ENCODE measurements around the gene CAMK2D. TPM values are rescaled to one million over a fixed set of nuclear protein-coding genes. Genes with fewer than 3 reads are reported as not detected.
A peak's percentile ranks its signal among the peaks of the same experiment; 100 is the strongest.

Gene CAMK2D
- total and polyA plus RNA-seq, 2 experiments from 2014 or later, result 4.9 to 14.6 TPM

- Mint-ChIP-seq H3K9me3 (0 out of 3 replicates have a peak, but pooled peaks cover 3% of the 10 kb centered on the region), H3K36me3 (ENCODE audit: low read depth) (no peaks in the 10 kb centered on the region), H3K4me3 (no peak overlapping the region), H3K4me1 (peaks cover 13% of the 10 kb centered on the region), H3K27ac (no peak overlapping the region), H3K27me3 (ENCODE audit: insufficient read depth, low read depth, poor library complexity) (no peaks in the 10 kb centered on the region)
- H3K27me3 ChIP-seq (ENCODE audit: insufficient read depth), result no peaks in the 10 kb centered on the region
- H3K4me1 ChIP-seq (ENCODE audit: insufficient read depth), result no peaks in the 10 kb centered on the region
- no peaks in the 10 kb centered on the region for H3K79me2 ChIP-seq (replicated peaks; ENCODE audit: insufficient read depth)
- no peaks in the 10 kb centered on the region for H4K20me1 ChIP-seq (replicated peaks; ENCODE audit: insufficient read depth)
- H2AFZ ChIP-seq, result no peak overlapping the region
- no peak overlapping the region for H3K27ac ChIP-seq (ENCODE audit: low read depth)
- no peak for DNase-seq (ENCODE audit: low spot score)
- no peaks in the 10 kb centered on the region; the same call in 1 of the 2 replicates for H3K9me2 ChIP-seq (ENCODE audit: insufficient read depth)
- no peak for ATAC-seq
- TF ChIP-seq STAT1 (IDR thresholded peaks at IDR 0.05; ENCODE audit: unreplicated experiment), result no peak
- TF ChIP-seq EZH2phosphoT487 (IDR thresholded peaks at IDR 0.05; ENCODE audit: unreplicated experiment), result no peak
- TF ChIP-seq ETS1 (IDR thresholded peaks at IDR 0.05), result no peak
- TF ChIP-seq EZH2 (IDR thresholded peaks at IDR 0.05; ENCODE audit: low read depth, unreplicated experiment), result no peak
- TF ChIP-seq CTCF (conservative IDR thresholded peaks at IDR 0.05; ENCODE audit: low read depth in 2 of 2), result no peak
- no peak for TF ChIP-seq CREB1 (CRISPR knock-in tag; IDR thresholded peaks at IDR 0.05; ENCODE audit: low read depth)
- H3K4me3 ChIP-seq, result no peak overlapping the region
- no peaks in the 10 kb centered on the region for H3K36me3 ChIP-seq (ENCODE audit: insufficient read depth)
- H3K4me2 ChIP-seq, result no peak overlapping the region
- no peaks in the 10 kb centered on the region for H3F3A ChIP-seq (replicated peaks; ENCODE audit: low read depth)
Measured at GRCh38 chr4:113411496-113411938, 350.0 kb downstream of the CAMK2D start.

GRCh38 chr4:113410686-113411085 lies 350.9 kb downstream of the CAMK2D start:
- Histone ChIP-seq H3K27ac (ENCODE audit: low read depth) (no peak overlapping the region), H3K9me2 (ENCODE audit: insufficient read depth) (no peaks in the 10 kb centered on the region; the same call in 1 of the 2 replicates), H3K4me2 (no peak overlapping the region), H3K79me2 (replicated peaks; ENCODE audit: insufficient read depth) (no peaks in the 10 kb centered on the region), H2AFZ (peak overlapping the region; percentile 44), H3K4me3 (no peak overlapping the region), H4K20me1 (replicated peaks; ENCODE audit: insufficient read depth) (no peaks in the 10 kb centered on the region), H3K4me1 (ENCODE audit: insufficient read depth) (no peaks in the 10 kb centered on the region), H3K36me3 (ENCODE audit: insufficient read depth) (no peaks in the 10 kb centered on the region), H3F3A (replicated peaks; ENCODE audit: low read depth) (no peaks in the 10 kb centered on the region), H3K27me3 (ENCODE audit: insufficient read depth) (no peaks in the 10 kb centered on the region)
- H3K9me3 Mint-ChIP-seq, result no peaks in the 10 kb centered on the region
- H3K4me1 Mint-ChIP-seq, result peaks cover 15% of the 10 kb centered on the region
- DNase-seq (ENCODE audit: low spot score) (no peak), ATAC-seq (no peak)
- no peaks in the 10 kb centered on the region for H3K27me3 Mint-ChIP-seq (ENCODE audit: insufficient read depth, low read depth, poor library complexity)
- H3K4me3 Mint-ChIP-seq, result no peak overlapping the region
- no peak overlapping the region for H3K27ac Mint-ChIP-seq
- H3K36me3 Mint-ChIP-seq (ENCODE audit: low read depth), result no peaks in the 10 kb centered on the region
- no peak for TF ChIP-seq EZH2 (IDR thresholded peaks at IDR 0.05; ENCODE audit: low read depth, unreplicated experiment)
- TF ChIP-seq REST (IDR thresholded peaks at IDR 0.05; ENCODE audit: unreplicated experiment), result no peak
- no peak for TF ChIP-seq POLR2AphosphoS5 (IDR thresholded peaks at IDR 0.05; ENCODE audit: low read depth)
- no peak for TF ChIP-seq ETS1 (IDR thresholded peaks at IDR 0.05)
- no peak for TF ChIP-seq NANOG (IDR thresholded peaks at IDR 0.05; ENCODE audit: borderline replicate concordance)
